KMS-11 (cell line): Measurements from ENCODE around the gene UQCC2.

ENCODE experiments used
- H2AFZ ChIP-seq: fragments of 200-600 bp; sonication (generic); 2 replicates; pipeline ENCODE4 v1.6.1; 2016; ENCODE audit warnings: antibody characterized with exemption, mixed run types, low read depth
- H3K27ac ChIP-seq: fragments of 200-600 bp; sonication (generic); 2 replicates; pipeline ENCODE4 v1.6.1; 2016; ENCODE audit warnings: mild to moderate bottlenecking, mixed run types
- H3K27me3 ChIP-seq: fragments of 200-600 bp; sonication (generic); 2 replicates; pipeline ENCODE4 v1.6.1; 2017; ENCODE audit warnings: mild to moderate bottlenecking, low read depth, mixed run types, moderate library complexity; ENCODE audit not compliant: insufficient read depth
- H3K36me3 ChIP-seq: fragments of 200-600 bp; sonication (generic); 2 replicates; pipeline ENCODE4 v1.6.1; 2017; ENCODE audit warnings: mild to moderate bottlenecking, mixed run types; ENCODE audit not compliant: insufficient read depth
- H3K4me1 ChIP-seq: fragments of 200-600 bp; sonication (generic); 2 replicates; pipeline ENCODE4 v1.6.1; 2016; ENCODE audit warnings: mild to moderate bottlenecking, low read depth, mixed run types; ENCODE audit not compliant: poor library complexity, severe bottlenecking
- H3K4me2 ChIP-seq: fragments of 200-600 bp; sonication (generic); 2 replicates; pipeline ENCODE4 v1.7.0; 2016; ENCODE audit warnings: mild to moderate bottlenecking, mixed run types
- H3K4me3 ChIP-seq: fragments of 200-600 bp; sonication (generic); IDR thresholded peaks from 2 replicates; pipeline ENCODE4 v1.6.1; 2017; ENCODE audit warnings: low read depth, low read length, mixed read lengths; ENCODE audit not compliant: insufficient read depth
- H3K79me2 ChIP-seq: fragments of 200-600 bp; sonication (generic); 2 replicates; pipeline ENCODE4 v1.6.1; 2016; ENCODE audit warnings: low read depth, mixed run types; ENCODE audit not compliant: insufficient read depth
- H3K9ac ChIP-seq: fragments of 200-600 bp; sonication (generic); 2 replicates; pipeline ENCODE4 v1.6.1; 2016; ENCODE audit warnings: mild to moderate bottlenecking, mixed run types
- H4K20me1 ChIP-seq: fragments of 200-600 bp; sonication (generic); 2 replicates; pipeline ENCODE4 v1.6.1; 2016; ENCODE audit warnings: mild to moderate bottlenecking, mixed run types; ENCODE audit not compliant: insufficient read depth
- TF ChIP-seq, protein P1 (sequence below): fragments of 200-600 bp; sonication (generic); conservative IDR thresholded peaks from 2 replicates; pipeline ENCODE4 v1.6.1; 2017; ENCODE audit warnings: low read depth, mild to moderate bottlenecking, antibody characterized with exemption, low read length, moderate library complexity, mixed read lengths

The UQCC2 gene

DNA sequence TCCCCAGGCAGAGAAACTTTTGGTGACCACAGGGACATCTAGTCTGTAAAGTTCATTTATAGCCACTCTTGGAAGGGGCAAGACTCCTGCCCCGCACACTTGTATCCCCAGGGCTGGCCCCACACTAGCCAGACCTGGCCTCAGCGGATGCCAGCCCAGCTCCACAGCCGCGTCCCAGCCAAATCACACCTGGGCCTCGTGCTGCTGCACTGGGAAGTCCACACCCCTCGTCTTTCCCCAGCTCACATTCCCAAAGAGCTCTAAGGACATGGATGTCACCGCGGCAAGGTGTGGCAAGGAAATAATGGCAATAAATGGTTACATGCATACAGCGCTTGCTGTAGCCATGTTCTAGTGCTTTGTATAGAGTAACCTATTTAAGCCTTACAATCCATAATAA lies 26.7 kb upstream of the UQCC2 start:
- TF ChIP-seq, protein P1, sequence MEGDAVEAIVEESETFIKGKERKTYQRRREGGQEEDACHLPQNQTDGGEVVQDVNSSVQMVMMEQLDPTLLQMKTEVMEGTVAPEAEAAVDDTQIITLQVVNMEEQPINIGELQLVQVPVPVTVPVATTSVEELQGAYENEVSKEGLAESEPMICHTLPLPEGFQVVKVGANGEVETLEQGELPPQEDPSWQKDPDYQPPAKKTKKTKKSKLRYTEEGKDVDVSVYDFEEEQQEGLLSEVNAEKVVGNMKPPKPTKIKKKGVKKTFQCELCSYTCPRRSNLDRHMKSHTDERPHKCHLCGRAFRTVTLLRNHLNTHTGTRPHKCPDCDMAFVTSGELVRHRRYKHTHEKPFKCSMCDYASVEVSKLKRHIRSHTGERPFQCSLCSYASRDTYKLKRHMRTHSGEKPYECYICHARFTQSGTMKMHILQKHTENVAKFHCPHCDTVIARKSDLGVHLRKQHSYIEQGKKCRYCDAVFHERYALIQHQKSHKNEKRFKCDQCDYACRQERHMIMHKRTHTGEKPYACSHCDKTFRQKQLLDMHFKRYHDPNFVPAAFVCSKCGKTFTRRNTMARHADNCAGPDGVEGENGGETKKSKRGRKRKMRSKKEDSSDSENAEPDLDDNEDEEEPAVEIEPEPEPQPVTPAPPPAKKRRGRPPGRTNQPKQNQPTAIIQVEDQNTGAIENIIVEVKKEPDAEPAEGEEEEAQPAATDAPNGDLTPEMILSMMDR: no peak
- H3K4me3 ChIP-seq: no peak overlapping the region
- no peak overlapping the region for H3K4me2 ChIP-seq
- H3K27ac ChIP-seq: no peak overlapping the region
- no peak overlapping the region for H3K9ac ChIP-seq
- no peaks in the 10 kb centered on the region for H3K36me3 ChIP-seq
- no peak overlapping the region for H2AFZ ChIP-seq
- H3K4me1 ChIP-seq: no peaks in the 10 kb centered on the region
- H4K20me1 ChIP-seq: no peaks in the 10 kb centered on the region
- no peaks in the 10 kb centered on the region for H3K79me2 ChIP-seq
- peaks cover 14% of the 10 kb centered on the region; the same call in 1 of the 2 replicates for H3K27me3 ChIP-seq

DNA sequence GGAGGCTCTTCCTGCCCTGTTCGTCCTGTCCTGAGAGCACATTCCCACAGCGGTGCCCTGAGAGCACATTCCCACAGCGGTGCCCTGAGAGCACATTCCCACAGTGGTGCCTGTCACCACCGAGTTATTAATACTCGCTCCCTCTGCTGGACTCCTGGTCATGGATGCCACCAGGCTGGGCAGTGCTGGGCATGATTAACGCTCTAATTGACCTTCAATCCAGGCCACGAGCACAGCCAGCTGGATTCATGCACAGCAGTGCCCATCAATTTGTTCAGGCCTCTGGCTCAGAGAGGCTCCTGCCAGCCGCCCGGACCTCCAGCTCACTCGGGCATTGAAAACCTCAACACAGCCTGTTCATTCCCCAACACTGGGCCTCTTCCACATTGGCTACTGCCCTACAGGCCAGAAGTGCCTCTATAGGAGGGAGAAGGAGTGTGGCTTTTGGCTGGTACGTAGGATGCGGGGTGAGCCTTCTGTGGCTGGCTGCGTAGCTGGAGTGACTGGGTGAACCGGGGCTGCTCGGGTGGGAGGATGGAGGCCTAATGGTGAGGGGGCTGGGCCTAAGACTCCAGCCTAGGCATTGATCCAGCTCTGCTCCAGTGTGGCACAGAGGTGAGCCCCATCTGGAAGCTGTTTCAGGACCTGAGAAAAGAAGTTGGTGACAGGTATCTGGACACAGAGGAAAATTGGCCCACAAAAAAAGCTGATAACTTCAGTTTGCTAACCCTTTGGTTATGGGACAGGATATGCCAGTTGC lies 25.9 kb upstream of the UQCC2 start:
- TF ChIP-seq, protein P1: no peak
- Histone ChIP-seq H3K4me1 (no peaks in the 10 kb centered on the region), H3K4me3 (no peak overlapping the region), H4K20me1 (no peaks in the 10 kb centered on the region), H3K27ac (no peak overlapping the region), H3K79me2 (no peaks in the 10 kb centered on the region), H3K36me3 (no peaks in the 10 kb centered on the region), H2AFZ (no peak overlapping the region), H3K27me3 (peaks cover 7% of the 10 kb centered on the region; the same call in 1 of the 2 replicates), H3K9ac (no peak overlapping the region), H3K4me2 (no peak overlapping the region)

DNA sequence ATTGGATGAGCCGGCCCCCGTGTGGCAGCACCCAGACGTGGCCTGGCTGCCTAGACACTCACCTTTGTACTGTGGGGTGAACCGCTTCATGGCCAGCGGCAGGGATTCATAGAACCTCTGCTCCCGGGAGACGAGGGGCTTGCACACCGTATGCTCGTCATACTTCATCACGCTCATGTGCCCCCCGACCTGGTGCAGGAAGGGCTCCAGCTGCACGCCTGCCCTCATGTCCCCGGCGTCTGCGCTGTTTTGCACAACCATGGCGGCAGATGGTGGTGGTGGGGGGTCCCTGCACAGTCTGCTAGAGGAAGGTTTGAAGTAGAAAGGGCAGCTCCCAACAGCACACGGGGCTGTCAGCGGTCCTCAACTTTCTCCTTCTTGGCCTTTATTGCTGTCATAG lies 23.7 kb upstream of the UQCC2 start:
- TF ChIP-seq, protein P1: no peak
- H3K4me3 ChIP-seq: no peak overlapping the region
- H3K9ac ChIP-seq: no peak overlapping the region
- H3K4me1 ChIP-seq: no peaks in the 10 kb centered on the region
- no peaks in the 10 kb centered on the region for H3K36me3 ChIP-seq
- H3K79me2 ChIP-seq: no peaks in the 10 kb centered on the region
- no peaks in the 10 kb centered on the region for H4K20me1 ChIP-seq
- H3K27me3 ChIP-seq: peaks cover 2% of the 10 kb centered on the region; the same call in 1 of the 2 replicates
- H3K27ac ChIP-seq: no peak overlapping the region
- no peak overlapping the region for H2AFZ ChIP-seq
- H3K4me2 ChIP-seq: no peak overlapping the region

DNA sequence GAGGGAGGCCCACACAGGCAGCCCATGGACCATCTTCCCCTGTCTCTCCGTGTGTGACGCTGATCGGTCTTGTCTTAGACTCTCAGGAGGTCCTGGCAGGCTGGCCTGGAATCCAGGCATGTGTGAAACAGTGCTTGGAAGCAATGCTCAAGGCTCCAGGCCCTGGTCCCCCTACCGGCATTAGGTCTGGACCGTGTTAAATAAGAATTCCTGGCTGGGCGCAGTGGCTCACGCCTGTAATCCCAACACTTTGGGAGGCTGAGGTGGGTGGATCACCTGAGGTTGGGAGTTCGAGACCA lies 22.2 kb upstream of the UQCC2 start:
- no peak overlapping the region for H3K27ac ChIP-seq
- H2AFZ ChIP-seq: no peak overlapping the region
- no peaks in the 10 kb centered on the region for H3K79me2 ChIP-seq
- no peaks in the 10 kb centered on the region for H3K4me1 ChIP-seq
- H3K4me2 ChIP-seq: no peak overlapping the region
- no peak overlapping the region for H3K4me3 ChIP-seq
- TF ChIP-seq, protein P1: no peak
- H3K27me3 ChIP-seq: peaks cover 14% of the 10 kb centered on the region
- H3K9ac ChIP-seq: no peak overlapping the region
- no peaks in the 10 kb centered on the region for H3K36me3 ChIP-seq
- H4K20me1 ChIP-seq: no peaks in the 10 kb centered on the region
